ENCODE results near the gene PCDHB11.
"Not testable (repeated sequence)": the region's sequence is repeated elsewhere in the genome, so short reads cannot be mapped to it uniquely, and the experiment has no call there.

PCDHB11 gene

DNA sequence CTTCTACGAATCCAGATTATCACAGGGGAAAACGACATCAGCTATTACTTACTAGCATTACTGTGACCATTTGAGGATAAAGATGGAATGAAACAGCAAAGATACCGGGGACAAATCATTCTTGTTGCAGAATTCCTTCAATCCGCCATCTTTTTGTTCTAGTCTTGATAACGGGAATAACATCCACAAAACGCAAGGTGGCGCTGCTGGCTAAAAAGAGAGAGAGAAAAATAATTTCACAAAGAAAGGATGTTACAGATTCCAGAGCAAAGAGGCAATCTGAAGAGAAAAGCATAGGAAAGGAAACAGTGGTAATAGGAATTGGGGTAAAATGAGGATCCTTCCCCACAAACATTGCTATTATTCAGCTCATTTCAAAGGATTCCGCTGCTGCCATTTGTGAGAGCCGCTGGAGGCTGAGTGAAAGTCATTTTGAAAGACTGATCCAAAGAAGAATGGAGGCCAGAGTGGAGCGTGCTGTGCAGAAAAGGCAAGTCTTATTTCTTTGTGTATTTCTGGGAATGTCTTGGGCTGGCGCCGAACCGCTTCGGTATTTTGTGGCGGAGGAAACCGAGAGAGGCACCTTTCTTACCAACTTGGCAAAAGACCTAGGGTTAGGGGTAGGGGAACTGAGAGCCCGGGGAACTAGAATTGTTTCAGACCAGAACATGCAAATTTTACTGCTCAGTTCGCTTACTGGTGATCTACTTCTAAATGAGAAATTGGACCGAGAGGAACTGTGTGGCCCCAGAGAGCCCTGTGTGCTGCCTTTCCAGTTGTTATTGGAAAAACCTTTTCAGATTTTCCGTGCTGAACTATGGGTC lies 26.8 kb upstream of the PCDHB11 start, which contains the start of gene PCDHB7:
TSS of gene PCDHB7 (plus strand) at position 264 of the 824 bp plus-strand sequence. CDS start at position 456, 192 bp downstream.
- CTCF ChIA-PET, result no interaction called here
- TF ChIP-seq, protein P1, sequence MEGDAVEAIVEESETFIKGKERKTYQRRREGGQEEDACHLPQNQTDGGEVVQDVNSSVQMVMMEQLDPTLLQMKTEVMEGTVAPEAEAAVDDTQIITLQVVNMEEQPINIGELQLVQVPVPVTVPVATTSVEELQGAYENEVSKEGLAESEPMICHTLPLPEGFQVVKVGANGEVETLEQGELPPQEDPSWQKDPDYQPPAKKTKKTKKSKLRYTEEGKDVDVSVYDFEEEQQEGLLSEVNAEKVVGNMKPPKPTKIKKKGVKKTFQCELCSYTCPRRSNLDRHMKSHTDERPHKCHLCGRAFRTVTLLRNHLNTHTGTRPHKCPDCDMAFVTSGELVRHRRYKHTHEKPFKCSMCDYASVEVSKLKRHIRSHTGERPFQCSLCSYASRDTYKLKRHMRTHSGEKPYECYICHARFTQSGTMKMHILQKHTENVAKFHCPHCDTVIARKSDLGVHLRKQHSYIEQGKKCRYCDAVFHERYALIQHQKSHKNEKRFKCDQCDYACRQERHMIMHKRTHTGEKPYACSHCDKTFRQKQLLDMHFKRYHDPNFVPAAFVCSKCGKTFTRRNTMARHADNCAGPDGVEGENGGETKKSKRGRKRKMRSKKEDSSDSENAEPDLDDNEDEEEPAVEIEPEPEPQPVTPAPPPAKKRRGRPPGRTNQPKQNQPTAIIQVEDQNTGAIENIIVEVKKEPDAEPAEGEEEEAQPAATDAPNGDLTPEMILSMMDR (IDR thresholded peaks at IDR 0.05; ENCODE audit: control extremely low read depth, extremely low read depth, low read depth, missing control alignments), result peak; percentile 12
- POLR2A ChIA-PET, result no interaction called here
- DNase-seq (ENCODE audit: extremely low spot score), result no peak

DNA sequence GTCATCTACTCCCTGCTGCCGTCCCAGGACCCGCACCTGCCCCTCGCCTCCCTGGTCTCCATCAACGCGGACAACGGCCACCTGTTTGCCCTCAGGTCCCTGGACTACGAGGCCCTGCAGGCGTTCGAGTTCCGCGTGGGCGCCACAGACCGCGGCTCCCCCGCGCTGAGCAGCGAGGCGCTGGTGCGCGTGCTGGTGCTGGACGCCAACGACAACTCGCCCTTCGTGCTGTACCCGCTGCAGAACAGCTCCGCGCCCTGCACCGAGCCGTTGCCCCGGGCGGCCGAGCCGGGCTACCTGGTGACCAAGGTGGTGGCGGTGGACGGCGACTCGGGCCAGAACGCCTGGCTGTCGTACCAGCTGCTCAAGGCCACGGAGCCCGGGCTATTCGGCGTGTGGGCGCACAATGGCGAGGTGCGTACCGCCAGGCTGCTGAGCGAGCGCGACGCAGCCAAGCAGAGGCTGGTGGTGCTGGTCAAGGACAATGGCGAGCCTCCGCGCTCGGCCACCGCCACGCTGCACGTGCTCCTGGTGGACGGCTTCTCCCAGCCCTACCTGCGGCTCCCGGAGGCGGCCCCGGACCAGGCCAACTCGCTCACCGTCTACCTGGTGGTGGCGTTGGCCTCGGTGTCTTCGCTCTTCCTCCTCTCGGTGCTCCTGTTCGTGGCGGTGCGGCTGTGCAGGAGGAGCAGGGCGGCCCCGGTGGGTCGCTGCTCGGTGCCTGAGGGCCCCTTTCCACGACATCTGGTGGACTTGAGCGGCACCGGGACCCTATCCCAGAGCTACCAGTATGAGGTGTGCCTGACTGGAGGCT lies 24.9 kb upstream of the PCDHB11 start:
- CTCF ChIA-PET; DNase-seq (ENCODE audit: extremely low spot score); POLR2A ChIA-PET: not testable (repeated sequence)

DNA sequence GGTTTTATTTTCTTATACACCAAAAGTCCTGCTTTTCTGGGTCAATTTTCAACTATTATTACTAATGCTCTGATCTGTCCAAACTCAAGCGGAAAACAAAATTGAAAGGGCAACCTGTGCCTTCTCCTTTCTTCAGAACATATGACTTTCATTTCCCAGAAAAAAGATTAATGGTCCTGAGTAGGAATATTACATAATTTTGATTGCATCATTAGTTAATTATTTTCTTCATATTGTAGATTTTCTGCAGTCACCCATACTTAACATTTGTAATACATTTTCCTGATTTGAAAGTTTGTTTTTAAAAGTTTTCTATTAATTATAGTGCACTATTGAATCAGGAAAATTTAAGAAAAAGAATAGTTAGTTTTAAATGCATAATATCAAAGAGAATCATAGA lies 23.5 kb upstream of the PCDHB11 start:
- ChIA-PET POLR2A (no interaction called here), CTCF (no interaction called here)
- TF ChIP-seq, protein P1 (IDR thresholded peaks at IDR 0.05; ENCODE audit: control extremely low read depth, extremely low read depth, low read depth, missing control alignments), result no peak
- no peak for DNase-seq (ENCODE audit: extremely low spot score)

DNA sequence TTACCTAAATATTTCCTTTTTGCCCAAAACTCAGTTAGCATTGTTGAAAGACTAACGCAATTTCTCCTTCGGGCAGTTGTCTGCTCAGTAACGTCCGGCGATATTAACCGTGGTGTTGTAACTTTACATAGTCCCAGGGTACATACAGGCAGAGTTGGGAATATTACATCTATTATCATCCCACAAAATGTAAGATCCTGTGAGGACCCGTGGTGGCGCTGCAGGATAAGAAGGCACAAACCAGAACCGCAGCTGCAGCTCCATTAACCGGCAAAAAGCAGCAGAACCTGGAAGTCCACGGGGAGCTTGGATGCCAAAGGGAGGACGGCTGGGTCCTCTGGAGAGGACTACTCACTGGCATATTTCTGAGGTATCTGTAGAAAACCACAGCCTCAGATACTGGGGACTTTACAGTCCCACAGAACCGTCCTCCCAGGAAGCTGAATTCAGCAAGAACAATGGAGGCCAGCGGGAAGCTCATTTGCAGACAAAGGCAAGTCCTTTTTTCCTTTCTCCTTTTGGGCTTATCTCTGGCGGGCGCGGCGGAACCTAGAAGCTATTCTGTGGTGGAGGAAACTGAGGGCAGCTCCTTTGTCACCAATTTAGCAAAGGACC lies 21.7 kb upstream of the PCDHB11 start, which contains the start of gene PCDHB8:
TSS of gene PCDHB8 (plus strand) at position 214 of the 615 bp plus-strand sequence. CDS start at position 459, 245 bp downstream.
- CTCF ChIA-PET; DNase-seq (ENCODE audit: extremely low spot score); POLR2A ChIA-PET: not testable (repeated sequence)

DNA sequence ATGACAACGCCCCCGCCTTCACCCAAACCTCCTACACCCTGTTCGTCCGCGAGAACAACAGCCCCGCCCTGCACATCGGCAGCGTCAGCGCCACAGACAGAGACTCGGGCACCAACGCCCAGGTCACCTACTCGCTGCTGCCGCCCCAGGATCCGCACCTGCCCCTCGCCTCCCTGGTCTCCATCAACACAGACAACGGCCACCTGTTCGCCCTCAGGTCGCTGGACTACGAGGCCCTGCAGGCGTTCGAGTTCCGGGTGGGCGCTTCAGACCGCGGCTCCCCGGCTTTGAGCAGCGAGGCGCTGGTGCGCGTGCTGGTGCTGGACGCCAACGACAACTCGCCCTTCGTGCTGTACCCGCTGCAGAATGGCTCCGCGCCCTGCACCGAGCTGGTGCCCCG lies 20.1 kb upstream of the PCDHB11 start:
- POLR2A ChIA-PET; DNase-seq (ENCODE audit: extremely low spot score); CTCF ChIA-PET: not testable (repeated sequence)

DNA sequence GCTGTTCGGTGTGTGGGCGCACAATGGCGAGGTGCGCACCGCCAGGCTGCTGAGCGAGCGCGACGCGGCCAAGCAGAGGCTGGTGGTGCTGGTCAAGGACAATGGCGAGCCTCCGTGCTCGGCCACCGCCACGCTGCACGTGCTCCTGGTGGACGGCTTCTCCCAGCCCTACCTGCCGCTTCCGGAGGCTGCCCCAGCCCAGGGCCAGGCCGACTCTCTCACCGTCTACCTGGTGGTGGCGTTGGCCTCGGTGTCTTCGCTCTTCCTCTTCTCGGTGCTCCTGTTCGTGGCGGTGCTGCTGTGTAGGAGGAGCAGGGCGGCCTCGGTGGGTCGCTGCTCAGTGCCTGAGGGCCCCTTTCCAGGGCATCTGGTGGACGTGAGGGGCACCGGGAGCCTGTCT lies 19.6 kb upstream of the PCDHB11 start:
- DNase-seq (ENCODE audit: extremely low spot score); CTCF ChIA-PET; POLR2A ChIA-PET: not testable (repeated sequence)

DNA sequence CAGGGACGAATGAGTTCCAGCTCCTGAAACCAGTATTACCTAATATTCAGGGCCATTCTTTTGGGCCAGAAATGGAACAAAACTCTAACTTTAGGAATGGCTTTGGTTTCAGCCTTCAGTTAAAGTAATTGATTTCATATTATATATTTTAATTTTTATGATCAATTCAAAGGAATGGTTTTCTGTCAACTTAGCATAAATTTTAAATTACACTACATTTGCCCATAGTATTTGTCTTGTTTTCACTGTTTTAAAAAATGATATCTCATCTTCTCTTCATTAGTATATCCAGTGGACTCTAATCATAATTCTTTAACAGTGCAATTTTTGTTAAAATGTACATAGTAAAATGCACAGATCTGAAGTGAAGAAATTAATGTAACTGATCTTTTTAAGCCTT lies 19.1 kb upstream of the PCDHB11 start:
- ChIA-PET CTCF (no interaction called here), POLR2A (no interaction called here)
- DNase-seq (ENCODE audit: extremely low spot score), result no peak
- TF ChIP-seq, protein P1 (IDR thresholded peaks at IDR 0.05; ENCODE audit: control extremely low read depth, extremely low read depth, low read depth, missing control alignments), result no peak

DNA sequence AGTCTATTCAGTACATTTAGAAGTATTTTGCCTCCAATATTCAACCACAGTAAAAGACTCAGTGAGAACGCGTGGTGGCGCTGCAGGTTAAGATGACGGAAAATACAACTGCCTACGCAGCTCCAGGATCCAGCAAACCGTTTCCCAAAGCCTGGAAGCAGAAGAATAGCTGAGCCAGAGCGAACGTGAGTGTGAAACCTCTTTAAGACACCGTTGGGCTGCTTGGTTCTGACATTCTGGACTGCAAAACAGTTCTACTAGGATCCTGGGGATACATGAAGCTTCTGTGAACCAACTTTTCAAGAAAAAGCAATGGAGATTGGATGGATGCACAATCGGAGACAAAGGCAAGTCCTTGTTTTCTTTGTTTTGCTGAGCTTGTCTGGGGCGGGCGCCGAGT lies 17.2 kb upstream of the PCDHB11 start, which contains the start of gene PCDHB16:
TSS of gene PCDHB16 (plus strand) at position 140 of the 400 bp plus-strand sequence. CDS start at position 313, 173 bp downstream.
- POLR2A ChIA-PET, result interaction anchor here (0.6 kb wide), 1 partner anchor 166 kb away, joined by 4 read pairs; no protein-coding TSS in a partner anchor
- CTCF ChIA-PET, result interaction anchor here (0.8 to 1.3 kb wide), 2 partner anchors 10 to 12 kb away, joined by 3 to 5 read pairs; partner anchors contain the start of gene PCDHB10
- TF ChIP-seq, protein P1 (IDR thresholded peaks at IDR 0.05; ENCODE audit: control extremely low read depth, extremely low read depth, low read depth, missing control alignments), result no peak

DNA sequence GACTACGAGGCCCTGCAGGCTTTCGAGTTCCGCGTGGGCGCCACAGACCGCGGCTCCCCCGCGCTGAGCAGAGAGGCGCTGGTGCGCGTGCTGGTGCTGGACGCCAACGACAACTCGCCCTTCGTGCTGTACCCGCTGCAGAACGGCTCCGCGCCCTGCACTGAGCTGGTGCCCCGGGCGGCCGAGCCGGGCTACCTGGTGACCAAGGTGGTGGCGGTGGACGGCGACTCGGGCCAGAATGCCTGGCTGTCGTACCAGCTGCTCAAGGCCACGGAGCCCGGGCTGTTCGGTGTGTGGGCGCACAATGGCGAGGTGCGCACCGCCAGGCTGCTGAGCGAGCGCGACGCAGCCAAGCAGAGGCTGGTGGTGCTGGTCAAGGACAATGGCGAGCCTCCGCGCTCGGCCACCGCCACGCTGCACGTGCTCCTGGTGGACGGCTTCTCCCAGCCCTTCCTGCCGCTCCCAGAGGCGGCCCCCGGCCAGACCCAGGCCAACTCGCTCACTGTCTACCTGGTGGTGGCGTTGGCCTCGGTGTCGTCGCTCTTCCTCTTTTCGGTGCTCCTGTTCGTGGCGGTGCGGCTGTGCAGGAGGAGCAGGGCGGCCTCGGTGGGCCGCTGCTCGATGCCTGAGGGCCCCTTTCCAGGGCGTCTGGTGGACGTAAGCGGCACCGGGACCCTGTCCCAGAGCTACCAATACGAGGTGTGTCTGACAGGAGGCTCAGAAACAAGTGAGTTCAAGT lies 15.1 kb upstream of the PCDHB11 start:
- POLR2A ChIA-PET; DNase-seq (ENCODE audit: extremely low spot score); CTCF ChIA-PET: not testable (repeated sequence)

More for the DNA sequence above, 17.2 kb upstream of the PCDHB11 start, which contains the start of gene PCDHB16:
- DNase-seq (ENCODE audit: extremely low spot score), result no peak

Measured in GM10248 (cell line).